PC-3 (cell line): ENCODE measurements around the gene ABHD18. TPM values are rescaled to one million over a fixed set of nuclear protein-coding genes. Genes with fewer than 3 reads are reported as not detected.
"Not testable (repeated sequence)": the region's sequence is repeated elsewhere in the genome, so short reads cannot be mapped to it uniquely, and the experiment has no call there.

Source experiments
- ATAC-seq: fragments of 200-7000 bp; cut with Tn5 transposase; 2 replicates; pipeline ENCODE4 v1.9.1; 2020; ENCODE audit warnings: mild to moderate bottlenecking, moderate library complexity
- BruUV-seq: library from RNA; stranded (reverse); fragments of 400-500 nt; replicated peaks from 2 replicates; lab custom pipeline; 2021; lab: Mats Ljungman, UMichigan
- CTCF ChIA-PET: fragments of 300-600 bp; sonication (Branson Sonifier 250); formaldehyde crosslinking; loops from one replicate; lab custom pipeline; 2022; ENCODE audit warnings: antibody characterized with exemption; lab: Charles Lee
- POLR2A ChIA-PET: fragments of 300-600 bp; sonication (Branson Sonifier 250); formaldehyde crosslinking; loops from one replicate; lab custom pipeline; 2022; ENCODE audit warnings: antibody characterized with exemption; ENCODE audit not compliant: unreplicated experiment; lab: Charles Lee
- DNase-seq: peaks from one replicate; pipeline ENCODE4 v3.0.0-alpha.2; 2015
- H2AFZ ChIP-seq: fragments of 300-600 bp; sonication (generic); 2 replicates; pipeline ENCODE4 v1.6.0; 2016; ENCODE audit warnings: antibody characterized with exemption, low read length
- H3F3A ChIP-seq: fragments of 300-600 bp; sonication (generic); one replicate; pipeline ENCODE4 v1.6.0; 2017; ENCODE audit warnings: antibody characterized with exemption, low read length, control low read depth, mild to moderate bottlenecking; ENCODE audit not compliant: unreplicated experiment
- H3K27ac ChIP-seq: fragments of 300-600 bp; sonication (generic); 2 replicates; pipeline ENCODE4 v1.5.1; 2016; ENCODE audit warnings: mild to moderate bottlenecking, low read length
- H3K27me3 ChIP-seq: fragments of 300-600 bp; sonication (generic); 2 replicates; pipeline ENCODE4 v1.6.1; 2016; ENCODE audit warnings: low read length, mixed read lengths
- H3K36me3 ChIP-seq: fragments of 300-600 bp; sonication (generic); 2 replicates; pipeline ENCODE4 v1.6.1; 2016; ENCODE audit warnings: low read depth, mixed run types, low read length, mixed read lengths
- H3K4me1 ChIP-seq: fragments of 300-600 bp; sonication (generic); 2 replicates; pipeline ENCODE4 v1.5.1; 2016; ENCODE audit warnings: low read length; ENCODE audit not compliant: insufficient read depth
- H3K4me2 ChIP-seq: fragments of 300-600 bp; sonication (generic); 2 replicates; pipeline ENCODE4 v1.6.0; 2016; ENCODE audit warnings: low read length
- H3K4me3 ChIP-seq: fragments of 300-600 bp; sonication (generic); 2 replicates; pipeline ENCODE4 v1.5.1; 2016; ENCODE audit warnings: mild to moderate bottlenecking, low read length, mixed read lengths
- H3K79me2 ChIP-seq: fragments of 300-600 bp; sonication (generic); 2 replicates; pipeline ENCODE4 v1.6.1; 2017; ENCODE audit warnings: low read length, mixed read lengths
- H3K9ac ChIP-seq: fragments of 300-600 bp; sonication (generic); 2 replicates; pipeline ENCODE4 v1.6.0; 2016; ENCODE audit warnings: mild to moderate bottlenecking, low read length
- H3K9me2 ChIP-seq: fragments of 300-600 bp; sonication (generic); replicated peaks from 2 replicates; pipeline ENCODE4 v1.6.1; 2016; ENCODE audit warnings: mixed run types, low read length, mixed read lengths
- H3K9me3 ChIP-seq: fragments of 300-600 bp; sonication (generic); 2 replicates; pipeline ENCODE4 v1.6.1; 2016; ENCODE audit warnings: low read length, mixed read lengths
- H4K20me1 ChIP-seq: fragments of 300-600 bp; sonication (generic); 2 replicates; pipeline ENCODE4 v1.6.1; 2016; ENCODE audit warnings: low read length, mixed read lengths
- EZH2 ChIP-seq: fragments of 300-600 bp; sonication (generic); IDR thresholded peaks from one replicate; pipeline ENCODE4 v1.6.1; 2017; ENCODE audit warnings: antibody characterized with exemption, mild to moderate bottlenecking, low read length; ENCODE audit not compliant: unreplicated experiment
- EZH2phosphoT487 ChIP-seq: fragments of 300-600 bp; sonication (generic); IDR thresholded peaks from 2 replicates; pipeline ENCODE4 v1.6.1; 2018; ENCODE audit warnings: mild to moderate bottlenecking, antibody characterized with exemption, low read length, borderline replicate concordance
- intact Hi-C: fragments of 100-400 bp; cut with micrococcal nuclease; formaldehyde crosslinking; loops from 2 replicates; pipeline ENCODE4 v1.9.0; 2023
- total RNA-seq: library from RNA; depleted of rRNA; stranded (reverse); fragments of >200 nt; gene quantifications from 2 replicates; pipeline ENCODE4 v1.2.3, GENCODE V29; 2014
- TF ChIP-seq, protein P1 (sequence below): fragments of 300-600 bp; sonication (generic); conservative IDR thresholded peaks from 2 replicates; pipeline ENCODE4 v1.5.1; 2017; ENCODE audit warnings: antibody characterized with exemption, low read depth, mild to moderate bottlenecking, low read length

ABHD18 gene
- total RNA-seq, 1 experiment from 2014 or later, result 3.3 TPM

DNA sequence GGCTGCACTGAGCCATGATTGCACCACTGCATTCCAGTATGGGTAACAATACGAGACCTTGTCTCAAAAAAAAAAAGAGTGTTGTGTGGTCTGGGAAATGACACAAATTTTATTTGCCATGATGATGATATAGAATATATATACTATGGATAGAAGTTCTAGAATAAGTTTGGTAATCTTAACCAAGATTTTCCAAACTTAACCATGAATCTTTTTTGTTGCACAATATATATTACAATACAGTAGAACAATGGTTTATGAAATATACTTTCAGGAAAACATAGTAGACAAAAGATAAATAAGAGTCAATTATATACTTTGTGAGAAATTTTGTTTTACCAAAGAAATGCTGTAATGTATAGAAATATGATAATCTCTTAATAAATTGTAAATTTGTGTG is 35.0 kb upstream of the ABHD18 start:
- no peak overlapping the region for H3K4me2 ChIP-seq
- intact Hi-C loops, result no loop called here
- no peaks in the 10 kb centered on the region for H3F3A ChIP-seq
- H3K4me3 ChIP-seq, result no peak overlapping the region
- H3K79me2 ChIP-seq, result no peaks in the 10 kb centered on the region
- DNase-seq (no peak), ATAC-seq (no peak)
- no peaks in the 10 kb centered on the region for H3K9me2 ChIP-seq
- BruUV-seq, result no TSS peak
- TF ChIP-seq, protein P1, sequence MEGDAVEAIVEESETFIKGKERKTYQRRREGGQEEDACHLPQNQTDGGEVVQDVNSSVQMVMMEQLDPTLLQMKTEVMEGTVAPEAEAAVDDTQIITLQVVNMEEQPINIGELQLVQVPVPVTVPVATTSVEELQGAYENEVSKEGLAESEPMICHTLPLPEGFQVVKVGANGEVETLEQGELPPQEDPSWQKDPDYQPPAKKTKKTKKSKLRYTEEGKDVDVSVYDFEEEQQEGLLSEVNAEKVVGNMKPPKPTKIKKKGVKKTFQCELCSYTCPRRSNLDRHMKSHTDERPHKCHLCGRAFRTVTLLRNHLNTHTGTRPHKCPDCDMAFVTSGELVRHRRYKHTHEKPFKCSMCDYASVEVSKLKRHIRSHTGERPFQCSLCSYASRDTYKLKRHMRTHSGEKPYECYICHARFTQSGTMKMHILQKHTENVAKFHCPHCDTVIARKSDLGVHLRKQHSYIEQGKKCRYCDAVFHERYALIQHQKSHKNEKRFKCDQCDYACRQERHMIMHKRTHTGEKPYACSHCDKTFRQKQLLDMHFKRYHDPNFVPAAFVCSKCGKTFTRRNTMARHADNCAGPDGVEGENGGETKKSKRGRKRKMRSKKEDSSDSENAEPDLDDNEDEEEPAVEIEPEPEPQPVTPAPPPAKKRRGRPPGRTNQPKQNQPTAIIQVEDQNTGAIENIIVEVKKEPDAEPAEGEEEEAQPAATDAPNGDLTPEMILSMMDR, result no peak
- TF ChIP-seq EZH2, result no peak
- no peak for TF ChIP-seq EZH2phosphoT487
- H2AFZ ChIP-seq, result no peak overlapping the region
- H3K4me1 ChIP-seq, result no peaks in the 10 kb centered on the region
- H3K27me3 ChIP-seq, result no peaks in the 10 kb centered on the region
- ChIA-PET POLR2A (no interaction called here), CTCF (no interaction called here)
- H3K9ac ChIP-seq, result no peak overlapping the region
- no peaks in the 10 kb centered on the region for H4K20me1 ChIP-seq
- no peaks in the 10 kb centered on the region for H3K9me3 ChIP-seq
- no peak overlapping the region for H3K27ac ChIP-seq
- H3K36me3 ChIP-seq, result no peaks in the 10 kb centered on the region

- BruUV-seq, H4K20me1 ChIP-seq, H3K27ac ChIP-seq, intact Hi-C loops, POLR2A ChIA-PET, DNase-seq, H3K4me2 ChIP-seq, H2AFZ ChIP-seq, H3K36me3 ChIP-seq, H3K9ac ChIP-seq, ATAC-seq, H3K27me3 ChIP-seq, H3K79me2 ChIP-seq, H3K9me3 ChIP-seq, H3K9me2 ChIP-seq, H3F3A ChIP-seq, H3K4me3 ChIP-seq, H3K4me1 ChIP-seq: not testable (repeated sequence)
- CTCF ChIA-PET, result interaction anchor here (0.6 kb wide), 1 partner anchor 34 kb away, joined by 4 read pairs; no protein-coding TSS in a partner anchor
These were observed 33.4 kb upstream of the ABHD18 start for GRCh38 chr4:127931836-127932235.

DNA sequence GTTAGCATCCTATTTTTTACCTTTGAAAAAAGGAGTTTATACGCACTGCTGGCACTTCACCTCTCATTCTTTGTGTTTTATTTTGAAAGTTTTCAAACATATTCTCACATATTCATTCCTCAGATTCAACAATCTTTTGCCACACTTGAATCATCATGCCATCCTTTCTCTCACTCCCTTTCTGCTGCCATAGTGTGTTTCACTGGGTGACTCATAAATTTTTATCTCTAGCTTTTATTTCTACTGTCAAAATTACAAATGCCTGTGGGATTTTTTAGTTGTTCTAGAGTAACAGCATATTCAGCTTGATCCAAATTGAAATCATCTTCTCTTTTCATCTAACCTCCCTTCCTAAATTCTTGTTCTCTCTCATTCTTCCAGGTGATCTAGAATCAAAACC is 28.2 kb upstream of the ABHD18 start:
- Histone ChIP-seq H3K36me3 (no peaks in the 10 kb centered on the region), H3K79me2 (no peaks in the 10 kb centered on the region), H3K9ac (no peak overlapping the region), H3K27ac (no peak overlapping the region), H3K4me1 (0 out of 2 replicates have a peak, but pooled peaks cover 6% of the 10 kb centered on the region), H3F3A (no peaks in the 10 kb centered on the region), H3K4me2 (no peak overlapping the region), H2AFZ (no peak overlapping the region), H3K4me3 (no peak overlapping the region), H4K20me1 (no peaks in the 10 kb centered on the region), H3K9me3 (no peaks in the 10 kb centered on the region), H3K9me2 (no peaks in the 10 kb centered on the region), H3K27me3 (no peaks in the 10 kb centered on the region)
- ATAC-seq, result peak; percentile 22; the same call in 1 of the 2 replicates
- CTCF ChIA-PET, result no interaction called here
- intact Hi-C loops, result no loop called here
- TF ChIP-seq EZH2 (no peak), EZH2phosphoT487 (no peak)
- TF ChIP-seq, protein P1, result no peak
- POLR2A ChIA-PET, result no interaction called here
- peak; percentile 21 for DNase-seq
- no TSS peak for BruUV-seq
